ENCODE data around the gene SPATA20. TPM values are rescaled to one million over a fixed set of nuclear protein-coding genes. Genes with fewer than 3 reads are reported as not detected.

The SPATA20 gene
- total RNA-seq, 3 donors from 2014 or later: 52.4 to 62.3 (median 58.4) TPM

DNA sequence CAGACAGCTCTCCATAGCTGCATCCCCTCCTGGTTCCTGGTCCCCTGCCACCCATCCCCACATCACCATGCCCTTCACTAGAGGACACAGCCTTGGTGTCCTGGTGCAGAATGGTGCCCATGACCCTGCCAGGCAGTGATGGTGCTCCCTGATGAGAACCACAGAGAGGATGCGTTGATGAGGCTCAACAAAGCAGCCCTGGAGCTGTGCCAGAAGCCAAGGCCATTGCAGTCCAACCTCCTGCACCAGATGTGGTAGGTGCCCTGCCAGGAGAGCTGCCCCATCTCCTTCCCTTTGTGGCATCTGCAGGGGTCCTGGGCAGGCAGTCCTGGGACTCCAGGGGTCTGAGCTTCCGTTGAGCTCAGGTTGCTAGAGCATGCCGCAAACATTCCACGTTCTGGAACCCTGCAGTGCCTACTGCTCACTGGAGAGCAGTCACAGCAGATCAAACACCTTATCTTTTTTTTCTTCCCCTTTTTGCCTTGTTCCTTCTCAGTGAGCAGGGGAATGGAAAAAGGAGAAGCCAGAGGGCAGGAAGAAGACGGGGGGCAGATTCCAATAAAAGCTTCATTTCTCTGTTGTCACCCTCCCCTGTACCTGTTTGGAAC, 19.7 kb upstream of the SPATA20 start:
- intact Hi-C loops (cut with DNase I; ENCODE audit: low total_unique reads): loop anchor here (1.0 kb wide), 1 partner anchor 15 kb away; no protein-coding TSS in a partner anchor
- H3K4me3 ChIP-seq: no peak overlapping the region
- TF ChIP-seq POLR2A (IDR thresholded peaks at IDR 0.05) (no peak), POLR2AphosphoS5 (IDR thresholded peaks at IDR 0.05) (no peak)
- TF ChIP-seq, protein P1, sequence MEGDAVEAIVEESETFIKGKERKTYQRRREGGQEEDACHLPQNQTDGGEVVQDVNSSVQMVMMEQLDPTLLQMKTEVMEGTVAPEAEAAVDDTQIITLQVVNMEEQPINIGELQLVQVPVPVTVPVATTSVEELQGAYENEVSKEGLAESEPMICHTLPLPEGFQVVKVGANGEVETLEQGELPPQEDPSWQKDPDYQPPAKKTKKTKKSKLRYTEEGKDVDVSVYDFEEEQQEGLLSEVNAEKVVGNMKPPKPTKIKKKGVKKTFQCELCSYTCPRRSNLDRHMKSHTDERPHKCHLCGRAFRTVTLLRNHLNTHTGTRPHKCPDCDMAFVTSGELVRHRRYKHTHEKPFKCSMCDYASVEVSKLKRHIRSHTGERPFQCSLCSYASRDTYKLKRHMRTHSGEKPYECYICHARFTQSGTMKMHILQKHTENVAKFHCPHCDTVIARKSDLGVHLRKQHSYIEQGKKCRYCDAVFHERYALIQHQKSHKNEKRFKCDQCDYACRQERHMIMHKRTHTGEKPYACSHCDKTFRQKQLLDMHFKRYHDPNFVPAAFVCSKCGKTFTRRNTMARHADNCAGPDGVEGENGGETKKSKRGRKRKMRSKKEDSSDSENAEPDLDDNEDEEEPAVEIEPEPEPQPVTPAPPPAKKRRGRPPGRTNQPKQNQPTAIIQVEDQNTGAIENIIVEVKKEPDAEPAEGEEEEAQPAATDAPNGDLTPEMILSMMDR (IDR thresholded peaks at IDR 0.05): no peak
- H3K9me3 ChIP-seq: no peaks in the 10 kb centered on the region
- H3K36me3 ChIP-seq: no peaks in the 10 kb centered on the region
- peaks cover 3% of the 10 kb centered on the region in 2 donors for H3K4me1 ChIP-seq
- H3K27ac ChIP-seq: no peak overlapping the region
- DNase-seq (ENCODE audit: low spot score in 2 of 2): no peak
- H3K27me3 ChIP-seq: peaks cover 0 to 1% of the 10 kb centered on the region in 2 donors

DNA sequence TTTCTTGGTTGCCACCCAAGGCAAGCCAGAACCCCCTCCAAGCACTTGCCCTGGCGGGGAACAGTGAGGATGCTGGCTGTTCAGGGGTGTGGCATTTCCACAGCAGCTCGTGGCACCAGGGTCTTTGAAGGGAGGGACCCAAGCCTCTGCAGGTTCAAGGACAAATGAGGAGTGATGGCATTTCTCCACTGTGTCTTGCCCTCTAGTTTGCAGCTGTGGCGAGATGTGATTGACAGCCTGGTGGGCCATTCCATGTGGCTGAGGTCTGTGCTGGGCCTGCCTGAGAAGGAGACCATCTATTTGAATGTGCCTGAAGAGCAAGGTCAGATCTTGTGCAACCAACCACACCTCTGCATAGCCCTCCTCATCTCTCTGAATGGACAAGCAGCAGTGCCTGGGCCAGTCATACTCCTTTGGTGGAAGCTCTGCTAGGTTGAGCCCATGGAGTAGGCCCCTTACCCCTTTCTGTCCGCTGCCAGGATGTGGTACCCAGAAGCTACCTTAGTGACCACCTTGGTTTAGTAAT, 19.0 kb upstream of the SPATA20 start:
- peaks cover 6 to 11% of the 10 kb centered on the region in 2 donors for H3K4me1 ChIP-seq
- no peak for DNase-seq (ENCODE audit: low spot score in 2 of 2)
- H3K27me3 ChIP-seq: peaks cover 0 to 4% of the 10 kb centered on the region in 2 donors
- intact Hi-C loops (cut with DNase I; ENCODE audit: low total_unique reads): loop anchor here (1.0 kb wide), 1 partner anchor 16 kb away; no protein-coding TSS in a partner anchor
- no peaks in the 10 kb centered on the region for H3K36me3 ChIP-seq
- TF ChIP-seq POLR2AphosphoS5 (IDR thresholded peaks at IDR 0.05) (no peak), POLR2A (IDR thresholded peaks at IDR 0.05) (no peak)
- TF ChIP-seq, protein P1 (IDR thresholded peaks at IDR 0.05): no peak
- H3K4me3 ChIP-seq: no peak overlapping the region
- H3K9me3 ChIP-seq: no peaks in the 10 kb centered on the region
- H3K27ac ChIP-seq: no peak overlapping the region

- TF ChIP-seq POLR2AphosphoS5 (IDR thresholded peaks at IDR 0.05): no peak
- peaks cover 11 to 22% of the 10 kb centered on the region in 2 donors for H3K4me1 ChIP-seq
- no peaks in the 10 kb centered on the region for H3K9me3 ChIP-seq
- intact Hi-C loops (cut with DNase I; ENCODE audit: low total_unique reads): no loop called here
- H3K36me3 ChIP-seq: no peaks in the 10 kb centered on the region
- H3K4me3 ChIP-seq: no peak overlapping the region
- DNase-seq (ENCODE audit: low spot score in 2 of 2): no peak
- H3K27me3 ChIP-seq: peaks cover 0 to 4% of the 10 kb centered on the region in 2 donors
- H3K27ac ChIP-seq: no peak overlapping the region
Measured at GRCh38 chr17:50529849-50530248, 17.1 kb upstream of the SPATA20 start.

- Histone ChIP-seq H3K27me3 (peaks cover 0 to 4% of the 10 kb centered on the region in 2 donors), H3K9me3 (no peaks in the 10 kb centered on the region), H3K27ac (peak overlapping the region in 1 of 2 donors; percentile 78), H3K4me3 (no peak overlapping the region), H3K4me1 (peaks cover 11 to 27% of the 10 kb centered on the region in 2 donors), H3K36me3 (no peaks in the 10 kb centered on the region)
- no peak for DNase-seq (ENCODE audit: low spot score in 2 of 2)
- intact Hi-C loops (cut with DNase I; ENCODE audit: low total_unique reads): no loop called here
- no peak for TF ChIP-seq POLR2AphosphoS5 (IDR thresholded peaks at IDR 0.05)
Measured at GRCh38 chr17:50531428-50532025, 15.4 kb upstream of the SPATA20 start.

- peaks cover 0 to 4% of the 10 kb centered on the region in 2 donors for H3K27me3 ChIP-seq
Measured at GRCh38 chr17:50532452-50533024, 14.4 kb upstream of the SPATA20 start, which contains the start of gene EPN3. Gene EPN3 (plus strand): TSS chr17:50532735. CDS start chr17:50536557, 3,822 bp downstream.

More at GRCh38 chr17:50532452-50533024, 14.4 kb upstream of the SPATA20 start, which contains the start of gene EPN3:
- Histone ChIP-seq H3K36me3 (no peaks in the 10 kb centered on the region), H3K4me1 (peaks cover 11 to 27% of the 10 kb centered on the region in 2 donors), H3K27ac (peak within 1 kb of the TSS; percentile 78 to 89), H3K4me3 (peak within 1 kb of the TSS in 2 of 3 donors; percentile 52 to 72), H3K9me3 (no peaks in the 10 kb centered on the region)
- intact Hi-C loops (cut with DNase I; ENCODE audit: low total_unique reads): no loop called here
- TF ChIP-seq POLR2AphosphoS5 (IDR thresholded peaks at IDR 0.05) (peak in 1 of 3 donors; percentile 41), POLR2A (IDR thresholded peaks at IDR 0.05) (no peak)
- TF ChIP-seq, protein P1 (IDR thresholded peaks at IDR 0.05): peak in 2 of 3 donors; percentile 21 to 33
- DNase-seq (ENCODE audit: low spot score in 2 of 2): peak; percentile 75 to 84
